ENCODE measurements around the gene CBL. TPM values are rescaled to one million over a fixed set of nuclear protein-coding genes. Genes with fewer than 3 reads are reported as not detected.

CBL gene
- polyA plus RNA-seq, 1 of the 3 experiments (the other 2 are of a cell fraction) = 9.5 TPM

GRCh38 chr11:119316016-119316728, 110.0 kb downstream of the CBL start:
- H3K9me2 ChIP-seq = no peaks in the 10 kb centered on the region
- H3K79me2 ChIP-seq (ENCODE audit: insufficient read depth) = no peaks in the 10 kb centered on the region
- H4K20me1 ChIP-seq (ENCODE audit: insufficient read depth) = no peaks in the 10 kb centered on the region
- no peaks in the 10 kb centered on the region for H3K9me3 ChIP-seq
- peak; percentile 11 for TF ChIP-seq NFIC (IDR thresholded peaks at IDR 0.05; ENCODE audit: borderline replicate concordance)
- peak; percentile 75 for TF ChIP-seq MXI1 (IDR thresholded peaks at IDR 0.05; ENCODE audit: low read depth, low read length)
- TF ChIP-seq, protein P1, sequence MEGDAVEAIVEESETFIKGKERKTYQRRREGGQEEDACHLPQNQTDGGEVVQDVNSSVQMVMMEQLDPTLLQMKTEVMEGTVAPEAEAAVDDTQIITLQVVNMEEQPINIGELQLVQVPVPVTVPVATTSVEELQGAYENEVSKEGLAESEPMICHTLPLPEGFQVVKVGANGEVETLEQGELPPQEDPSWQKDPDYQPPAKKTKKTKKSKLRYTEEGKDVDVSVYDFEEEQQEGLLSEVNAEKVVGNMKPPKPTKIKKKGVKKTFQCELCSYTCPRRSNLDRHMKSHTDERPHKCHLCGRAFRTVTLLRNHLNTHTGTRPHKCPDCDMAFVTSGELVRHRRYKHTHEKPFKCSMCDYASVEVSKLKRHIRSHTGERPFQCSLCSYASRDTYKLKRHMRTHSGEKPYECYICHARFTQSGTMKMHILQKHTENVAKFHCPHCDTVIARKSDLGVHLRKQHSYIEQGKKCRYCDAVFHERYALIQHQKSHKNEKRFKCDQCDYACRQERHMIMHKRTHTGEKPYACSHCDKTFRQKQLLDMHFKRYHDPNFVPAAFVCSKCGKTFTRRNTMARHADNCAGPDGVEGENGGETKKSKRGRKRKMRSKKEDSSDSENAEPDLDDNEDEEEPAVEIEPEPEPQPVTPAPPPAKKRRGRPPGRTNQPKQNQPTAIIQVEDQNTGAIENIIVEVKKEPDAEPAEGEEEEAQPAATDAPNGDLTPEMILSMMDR (IDR thresholded peaks at IDR 0.05) = no peak
- TF ChIP-seq FOXJ3 (CRISPR knock-in tag; IDR thresholded peaks at IDR 0.05) = no peak
- no peak for TF ChIP-seq SMC3 (IDR thresholded peaks at IDR 0.05; ENCODE audit: low read depth, low read length)
- TF ChIP-seq, protein P2, sequence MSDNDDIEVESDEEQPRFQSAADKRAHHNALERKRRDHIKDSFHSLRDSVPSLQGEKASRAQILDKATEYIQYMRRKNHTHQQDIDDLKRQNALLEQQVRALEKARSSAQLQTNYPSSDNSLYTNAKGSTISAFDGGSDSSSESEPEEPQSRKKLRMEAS (IDR thresholded peaks at IDR 0.05; ENCODE audit: low read depth) = 0 out of 2 replicates have a peak, but pooled peaks have one; percentile 3
- H3K27me3 ChIP-seq (ENCODE audit: insufficient read depth) = no peaks in the 10 kb centered on the region
- ChIA-PET CTCF (interaction anchor here (0.7 to 4.8 kb wide), 14 partner anchors 7 to 221 kb away, joined by 3 to 22 read pairs (median 7); partner anchors contain the start of gene CBL), POLR2A (interaction anchor here (0.6 to 1.6 kb wide), 7 partner anchors 9 to 460 kb away, joined by 3 to 5 read pairs (median 3); partner anchors contain the start of genes C2CD2L, CBL and DPAGT1)
- H3K4me1 ChIP-seq (ENCODE audit: control insufficient read depth in 1 of 2, insufficient read depth in 2 of 2, low read depth in 1 of 2, low read length in 1 of 2) = peaks cover 12 to 31% of the 10 kb centered on the region in 2 experiments; a peak in 2 of 4 replicates
- peak overlapping the region; percentile 72 for H2AFZ ChIP-seq (ENCODE audit: low read depth)
- peak overlapping the region; percentile 55 to 68 for H3K4me3 ChIP-seq (ENCODE audit: low read depth in 2 of 2, low read length in 1 of 2)
- H3F3A ChIP-seq (replicated peaks; ENCODE audit: insufficient read depth) = peaks cover 8% of the 10 kb centered on the region
- peak overlapping the region; percentile 100 for H3K4me2 ChIP-seq
- 15% methylated on average over 5 of the region's 46 CpGs for WGBS (ENCODE audit: low lambda C conversion rate)
- peak; percentile 92 for DNase-seq
- no peaks in the 10 kb centered on the region for H3K36me3 ChIP-seq (replicated peaks in 1 of 2; ENCODE audit: control insufficient read depth in 1 of 2, insufficient read depth in 2 of 2, low read length in 1 of 2)
- H3K9ac ChIP-seq = peak overlapping the region; percentile 43; the same call in 1 of the 2 replicates
- no peak overlapping the region; a peak in 1 of 4 replicates for H3K27ac ChIP-seq (ENCODE audit: low read depth in 2 of 2, low read length in 1 of 2)

GRCh38 chr11:119316729-119317591, 110.8 kb downstream of the CBL start, which contains the start of gene MCAM:
TSS of gene MCAM (minus strand) at chr11:119317130. CDS start at chr11:119317101, 29 bp downstream.
- Histone ChIP-seq H3K79me2 (ENCODE audit: insufficient read depth) (no peaks in the 10 kb centered on the region), H3K9me3 (no peaks in the 10 kb centered on the region), H3K27me3 (ENCODE audit: insufficient read depth) (no peaks in the 10 kb centered on the region), H3K27ac (ENCODE audit: low read depth in 2 of 2, low read length in 1 of 2) (no peak within 1 kb of the TSS; a peak in 1 of 4 replicates), H3K36me3 (replicated peaks in 1 of 2; ENCODE audit: control insufficient read depth in 1 of 2, insufficient read depth in 2 of 2, low read length in 1 of 2) (no peaks in the 10 kb centered on the region), H3F3A (replicated peaks; ENCODE audit: insufficient read depth) (peaks cover 8% of the 10 kb centered on the region), H3K9ac (peak within 1 kb of the TSS; percentile 43; the same call in 1 of the 2 replicates), H4K20me1 (ENCODE audit: insufficient read depth) (no peaks in the 10 kb centered on the region), H2AFZ (ENCODE audit: low read depth) (peak within 1 kb of the TSS; percentile 72), H3K4me1 (ENCODE audit: control insufficient read depth in 1 of 2, insufficient read depth in 2 of 2, low read depth in 1 of 2, low read length in 1 of 2) (peaks cover 12 to 31% of the 10 kb centered on the region in 2 experiments; a peak in 2 of 4 replicates), H3K4me3 (ENCODE audit: low read depth in 2 of 2, low read length in 1 of 2) (peak within 1 kb of the TSS; percentile 55 to 68), H3K9me2 (no peaks in the 10 kb centered on the region), H3K4me2 (peak within 1 kb of the TSS; percentile 100)
- ChIA-PET POLR2A (interaction anchor here (0.9 to 1.6 kb wide), 5 partner anchors 9 to 223 kb away, joined by 3 to 5 read pairs (median 3); partner anchors contain the start of genes CBL and DPAGT1), CTCF (interaction anchor here (0.6 to 4.8 kb wide), 12 partner anchors 10 to 172 kb away, joined by 3 to 18 read pairs (median 8); partner anchors contain the start of gene CBL)
- 8% methylated on average over 8 of the region's 74 CpGs for WGBS (ENCODE audit: low lambda C conversion rate)
- peak; percentile 87 for DNase-seq
- TF ChIP-seq, protein P2 (IDR thresholded peaks at IDR 0.05; ENCODE audit: low read depth) = 0 out of 2 replicates have a peak, but pooled peaks have one; percentile 0
- TF ChIP-seq TAF1 (IDR thresholded peaks at IDR 0.05; ENCODE audit: borderline replicate concordance, low read depth, low read length) (peak; percentile 55; the same call in 1 of the 2 replicates), FOXM1 (IDR thresholded peaks at IDR 0.05; ENCODE audit: low read depth) (no peak)
